ENCODE results near the gene SFMBT2. TPM values are rescaled to one million over a fixed set of nuclear protein-coding genes. Genes with fewer than 3 reads are reported as not detected.

SFMBT2 gene
- total RNA-seq, 1 experiment from 2014 or later: 0.02 TPM

DNA sequence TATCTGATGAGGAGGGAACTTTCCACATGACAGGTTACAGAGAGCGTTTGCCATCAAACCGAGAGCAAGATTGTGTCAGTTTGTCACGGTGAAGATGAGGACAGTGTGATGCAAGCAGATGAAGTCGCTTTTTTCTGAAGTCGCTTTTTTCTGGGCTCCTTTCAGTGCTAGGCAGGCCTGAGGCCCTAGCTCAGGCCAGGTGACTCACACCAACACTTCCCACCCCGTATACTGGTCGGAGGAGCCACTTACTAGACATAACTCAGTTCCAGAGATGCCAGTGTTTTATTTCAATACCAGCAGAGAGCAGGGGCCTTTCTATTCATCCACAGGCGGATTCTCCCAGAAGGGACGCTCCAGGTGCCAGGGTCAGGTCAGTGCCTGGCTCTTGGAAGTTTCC lies 58.9 kb downstream of the SFMBT2 start:
- Histone ChIP-seq H3K36me3 (ENCODE audit: control insufficient read depth in 1 of 2, insufficient read depth in 2 of 2, low read length in 2 of 2) (no peaks in the 10 kb centered on the region), H3K9me2 (ENCODE audit: insufficient read depth) (no peaks in the 10 kb centered on the region), H3K4me2 (ENCODE audit: low read length) (no peak overlapping the region), H3K9me3 (ENCODE audit: control insufficient read depth in 1 of 2, insufficient read depth in 1 of 2, low read depth in 1 of 2, low read length in 2 of 2) (no peaks in the 10 kb centered on the region), H3K27me3 (ENCODE audit: insufficient read depth, low read length) (peaks cover 4% of the 10 kb centered on the region; the same call in 1 of the 2 replicates), H3K79me2 (ENCODE audit: insufficient read depth, low read length) (no peaks in the 10 kb centered on the region), H4K20me1 (ENCODE audit: insufficient read depth) (no peaks in the 10 kb centered on the region), H3K27ac (ENCODE audit: low read depth, low read length) (no peak overlapping the region), H2AFZ (ENCODE audit: low read depth, low read length, poor library complexity, severe bottlenecking) (no peak overlapping the region), H3K4me3 (replicated peaks in 1 of 2; ENCODE audit: low read depth in 1 of 2, low read length in 2 of 2) (no peak overlapping the region), H3K9ac (ENCODE audit: low read length) (no peak overlapping the region), H3K4me1 (ENCODE audit: control insufficient read depth in 1 of 2, insufficient read depth in 2 of 2, low read length in 2 of 2) (no peaks in the 10 kb centered on the region)
- ChIA-PET RAD21 (ENCODE audit: low non-redundant PET in 1 of 2, low total read pairs in 2 of 2, uncharacterized antibody in 2 of 2, unreplicated experiment in 2 of 2) (no interaction called here), POLR2A (no interaction called here), CTCF (no interaction called here)
- DNase-seq (ENCODE audit: low read depth, low spot score): no peak
- no TSS peak for BruUV-seq (replicated peaks)
- intact Hi-C loops (cut with micrococcal nuclease): no loop called here
- no peak for ATAC-seq
- TF ChIP-seq EZH2phosphoT487 (IDR thresholded peaks at IDR 0.05; ENCODE audit: borderline replicate concordance): no peak

- no peak overlapping the region for H3K9ac ChIP-seq (ENCODE audit: low read length)
- H3K27ac ChIP-seq (ENCODE audit: low read depth, low read length): no peak overlapping the region
- intact Hi-C loops (cut with micrococcal nuclease): no loop called here
- ChIA-PET RAD21 (ENCODE audit: low non-redundant PET in 1 of 2, low total read pairs in 2 of 2, uncharacterized antibody in 2 of 2, unreplicated experiment in 2 of 2) (no interaction called here), CTCF (no interaction called here), POLR2A (no interaction called here)
- no peaks in the 10 kb centered on the region for H3K79me2 ChIP-seq (ENCODE audit: insufficient read depth, low read length)
- TF ChIP-seq, protein P1, sequence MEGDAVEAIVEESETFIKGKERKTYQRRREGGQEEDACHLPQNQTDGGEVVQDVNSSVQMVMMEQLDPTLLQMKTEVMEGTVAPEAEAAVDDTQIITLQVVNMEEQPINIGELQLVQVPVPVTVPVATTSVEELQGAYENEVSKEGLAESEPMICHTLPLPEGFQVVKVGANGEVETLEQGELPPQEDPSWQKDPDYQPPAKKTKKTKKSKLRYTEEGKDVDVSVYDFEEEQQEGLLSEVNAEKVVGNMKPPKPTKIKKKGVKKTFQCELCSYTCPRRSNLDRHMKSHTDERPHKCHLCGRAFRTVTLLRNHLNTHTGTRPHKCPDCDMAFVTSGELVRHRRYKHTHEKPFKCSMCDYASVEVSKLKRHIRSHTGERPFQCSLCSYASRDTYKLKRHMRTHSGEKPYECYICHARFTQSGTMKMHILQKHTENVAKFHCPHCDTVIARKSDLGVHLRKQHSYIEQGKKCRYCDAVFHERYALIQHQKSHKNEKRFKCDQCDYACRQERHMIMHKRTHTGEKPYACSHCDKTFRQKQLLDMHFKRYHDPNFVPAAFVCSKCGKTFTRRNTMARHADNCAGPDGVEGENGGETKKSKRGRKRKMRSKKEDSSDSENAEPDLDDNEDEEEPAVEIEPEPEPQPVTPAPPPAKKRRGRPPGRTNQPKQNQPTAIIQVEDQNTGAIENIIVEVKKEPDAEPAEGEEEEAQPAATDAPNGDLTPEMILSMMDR (IDR thresholded peaks at IDR 0.05 in 2 of 3, conservative IDR thresholded peaks at IDR 0.05 in 1 of 3; ENCODE audit: borderline replicate concordance in 1 of 3, insufficient read depth in 1 of 3, low read depth in 2 of 3, low read length in 2 of 3): no peak
- TF ChIP-seq EZH2phosphoT487 (IDR thresholded peaks at IDR 0.05; ENCODE audit: borderline replicate concordance) (no peak), ATF3 (IDR thresholded peaks at IDR 0.05) (no peak), FOSL1 (IDR thresholded peaks at IDR 0.05; ENCODE audit: low read depth) (no peak), POLR2A (IDR thresholded peaks at IDR 0.05; ENCODE audit: borderline replicate concordance, extremely low read depth, insufficient read depth, insufficient read length) (no peak)
- no peaks in the 10 kb centered on the region for H3K36me3 ChIP-seq (ENCODE audit: control insufficient read depth in 1 of 2, insufficient read depth in 2 of 2, low read length in 2 of 2)
- H3K9me2 ChIP-seq (ENCODE audit: insufficient read depth): no peaks in the 10 kb centered on the region
- H2AFZ ChIP-seq (ENCODE audit: low read depth, low read length, poor library complexity, severe bottlenecking): no peak overlapping the region
- no peaks in the 10 kb centered on the region for H4K20me1 ChIP-seq (ENCODE audit: insufficient read depth)
- no peak overlapping the region for H3K4me2 ChIP-seq (ENCODE audit: low read length)
- no peak overlapping the region for H3K4me3 ChIP-seq (replicated peaks in 1 of 2; ENCODE audit: low read depth in 1 of 2, low read length in 2 of 2)
- BruUV-seq (replicated peaks): no TSS peak
- ATAC-seq (no peak), DNase-seq (ENCODE audit: low read depth, low spot score) (no peak)
- H3K27me3 ChIP-seq (ENCODE audit: insufficient read depth, low read length): peaks cover 4% of the 10 kb centered on the region; the same call in 1 of the 2 replicates
- no peaks in the 10 kb centered on the region for H3K4me1 ChIP-seq (ENCODE audit: control insufficient read depth in 1 of 2, insufficient read depth in 2 of 2, low read length in 2 of 2)
- no peaks in the 10 kb centered on the region for H3K9me3 ChIP-seq (ENCODE audit: control insufficient read depth in 1 of 2, insufficient read depth in 1 of 2, low read depth in 1 of 2, low read length in 2 of 2)
These were observed 60.2 kb downstream of the SFMBT2 start for GRCh38 chr10:7350541-7351195.

Data from HCT116 (cell line).